Dendritic cell treated with granulocyte-macrophage colony-stimulating factor and Interleukin-4, amounts not matched to agents 40 ng/mL and 50 ng/mL, for 4 days (primary cell): Measurements from ENCODE around the gene RALGPS2.

Experiments used
- H3K27ac Mint-ChIP-seq: one replicate; pipeline ENCODE4 v1.8.0; 2022; ENCODE audit warnings: mild to moderate bottlenecking, mixed read lengths
- H3K27me3 Mint-ChIP-seq: one replicate; pipeline ENCODE4 v1.8.0; 2022; ENCODE audit warnings: mild to moderate bottlenecking, mixed read lengths
- H3K36me3 Mint-ChIP-seq: one replicate; pipeline ENCODE4 v1.8.0; 2022; ENCODE audit warnings: low read depth, mixed read lengths
- H3K4me1 Mint-ChIP-seq: one replicate; pipeline ENCODE4 v1.8.0; 2022; ENCODE audit warnings: low read depth, mixed read lengths
- H3K4me3 Mint-ChIP-seq: one replicate; pipeline ENCODE4 v1.8.0; 2022; ENCODE audit warnings: mild to moderate bottlenecking, moderate library complexity, mixed read lengths
- H3K9me3 Mint-ChIP-seq: one replicate; pipeline ENCODE4 v1.8.0; 2022; ENCODE audit warnings: mixed read lengths
- intact Hi-C: fragments of 100-400 bp; cut with micrococcal nuclease; formaldehyde crosslinking; loops from one replicate; pipeline ENCODE4 v1.15.0; 2022

RALGPS2 gene

GRCh38 chr1:178933709-178934490 lies 208.9 kb downstream of the RALGPS2 start:
- Mint-ChIP-seq H3K27me3 (no peaks in the 10 kb centered on the region), H3K4me1 (peaks cover 46% of the 10 kb centered on the region), H3K4me3 (no peak overlapping the region), H3K9me3 (no peaks in the 10 kb centered on the region), H3K36me3 (no peaks in the 10 kb centered on the region), H3K27ac (peak overlapping the region; percentile 3)
- intact Hi-C loops = no loop called here

DNA sequence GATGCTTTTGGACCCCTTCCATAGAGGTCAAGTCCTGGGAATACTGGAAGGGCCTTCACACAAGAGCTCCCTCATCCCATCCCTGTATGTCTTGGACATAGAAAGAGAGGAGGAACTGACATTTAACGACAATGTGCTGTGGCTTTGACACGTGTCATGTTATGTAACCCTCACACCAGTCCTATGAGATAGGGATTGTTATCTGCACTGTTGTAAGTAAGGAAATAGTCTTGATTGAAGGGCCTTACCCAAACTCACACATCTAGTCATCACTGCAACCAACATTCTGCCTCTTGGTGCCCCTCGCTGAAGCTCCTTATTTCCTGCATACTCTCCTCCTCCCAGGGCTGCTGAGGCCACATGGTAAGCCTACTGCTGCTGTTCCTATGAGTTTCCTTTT lies 209.5 kb downstream of the RALGPS2 start:
- Mint-ChIP-seq H3K27ac (peak overlapping the region; percentile 3), H3K36me3 (no peaks in the 10 kb centered on the region), H3K9me3 (no peaks in the 10 kb centered on the region), H3K4me3 (no peak overlapping the region), H3K4me1 (peaks cover 46% of the 10 kb centered on the region), H3K27me3 (no peaks in the 10 kb centered on the region)
- intact Hi-C loops = no loop called here

GRCh38 chr1:178935610-178936009 lies 210.6 kb downstream of the RALGPS2 start:
- no peaks in the 10 kb centered on the region for H3K36me3 Mint-ChIP-seq
- H3K27ac Mint-ChIP-seq = no peak overlapping the region
- no peaks in the 10 kb centered on the region for H3K27me3 Mint-ChIP-seq
- peaks cover 46% of the 10 kb centered on the region for H3K4me1 Mint-ChIP-seq
- intact Hi-C loops = no loop called here
- H3K4me3 Mint-ChIP-seq = no peak overlapping the region
- no peaks in the 10 kb centered on the region for H3K9me3 Mint-ChIP-seq

GRCh38 chr1:178937695-178938094 lies 212.7 kb downstream of the RALGPS2 start:
- Mint-ChIP-seq H3K4me1 (peaks cover 43% of the 10 kb centered on the region), H3K4me3 (no peak overlapping the region), H3K36me3 (no peaks in the 10 kb centered on the region), H3K27me3 (no peaks in the 10 kb centered on the region), H3K27ac (no peak overlapping the region), H3K9me3 (no peaks in the 10 kb centered on the region)
- intact Hi-C loops = no loop called here

GRCh38 chr1:178938101-178938958 lies 213.3 kb downstream of the RALGPS2 start:
- no peaks in the 10 kb centered on the region for H3K9me3 Mint-ChIP-seq
- H3K27ac Mint-ChIP-seq = no peak overlapping the region
- peaks cover 45% of the 10 kb centered on the region for H3K4me1 Mint-ChIP-seq
- no peaks in the 10 kb centered on the region for H3K36me3 Mint-ChIP-seq
- intact Hi-C loops = no loop called here
- H3K4me3 Mint-ChIP-seq = no peak overlapping the region
- H3K27me3 Mint-ChIP-seq = no peaks in the 10 kb centered on the region

DNA sequence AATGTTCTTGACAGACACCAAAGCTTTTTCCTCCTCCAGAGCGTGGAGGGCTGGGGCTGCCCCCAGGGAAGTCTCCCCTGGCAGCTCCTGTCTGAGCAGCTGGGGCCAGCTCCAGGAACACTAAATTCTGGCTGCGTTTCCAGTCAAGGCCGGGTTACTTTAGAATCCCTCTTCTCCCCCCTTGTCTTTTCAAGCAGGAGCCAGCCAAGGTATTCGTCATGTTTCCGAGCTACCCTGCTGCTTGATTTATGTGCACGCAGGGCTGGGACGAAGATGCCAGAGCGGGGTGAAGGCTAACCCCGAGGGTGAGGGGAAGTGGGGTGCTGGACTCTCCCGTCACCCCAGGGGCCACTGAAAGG lies 213.9 kb downstream of the RALGPS2 start:
- H3K36me3 Mint-ChIP-seq = no peaks in the 10 kb centered on the region
- intact Hi-C loops = no loop called here
- H3K4me1 Mint-ChIP-seq = peaks cover 45% of the 10 kb centered on the region
- H3K9me3 Mint-ChIP-seq = no peaks in the 10 kb centered on the region
- no peak overlapping the region for H3K27ac Mint-ChIP-seq
- H3K4me3 Mint-ChIP-seq = no peak overlapping the region
- H3K27me3 Mint-ChIP-seq = no peaks in the 10 kb centered on the region

DNA sequence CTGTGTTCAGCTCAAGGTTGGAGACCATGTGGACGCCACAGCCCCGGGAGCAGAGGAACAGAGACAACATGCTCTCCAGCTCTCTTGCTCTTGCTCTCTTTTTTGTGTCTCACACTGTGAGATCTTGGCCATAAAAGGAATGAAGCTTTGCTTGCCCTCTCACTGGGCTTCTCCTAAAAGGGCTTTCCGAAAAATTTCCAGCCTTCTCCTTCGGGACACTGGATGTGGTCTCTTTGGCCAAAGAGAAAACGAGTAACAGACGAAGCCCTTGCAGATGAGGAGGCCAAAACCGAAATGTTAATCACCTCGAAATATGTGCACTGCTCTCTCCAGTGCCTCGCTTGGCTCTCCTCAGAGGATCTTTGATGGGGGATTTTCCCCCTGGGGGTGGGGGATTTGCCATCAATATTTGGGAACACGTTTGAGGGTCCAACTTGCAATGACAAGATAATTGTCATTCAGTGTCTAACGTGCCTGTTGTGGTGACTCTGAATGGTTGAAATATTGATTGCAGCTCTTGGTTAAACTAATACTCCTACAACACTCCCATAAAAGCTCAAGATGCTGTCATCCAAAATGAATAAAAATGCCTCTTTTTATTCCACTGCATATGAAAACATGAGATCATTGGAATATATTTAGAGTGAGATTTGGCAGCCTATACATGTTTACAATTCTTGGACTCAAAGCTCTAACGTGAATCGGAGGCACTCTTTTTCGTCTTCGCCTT lies 214.5 kb downstream of the RALGPS2 start:
- Mint-ChIP-seq H3K27ac (no peak overlapping the region), H3K4me1 (peaks cover 39% of the 10 kb centered on the region), H3K27me3 (no peaks in the 10 kb centered on the region), H3K9me3 (no peaks in the 10 kb centered on the region), H3K4me3 (no peak overlapping the region), H3K36me3 (no peaks in the 10 kb centered on the region)
- intact Hi-C loops = no loop called here

GRCh38 chr1:178940068-178940765 lies 215.2 kb downstream of the RALGPS2 start:
- intact Hi-C loops = no loop called here
- Mint-ChIP-seq H3K27ac (no peak overlapping the region), H3K4me3 (no peak overlapping the region), H3K27me3 (no peaks in the 10 kb centered on the region), H3K9me3 (no peaks in the 10 kb centered on the region), H3K36me3 (no peaks in the 10 kb centered on the region), H3K4me1 (peaks cover 32% of the 10 kb centered on the region)

GRCh38 chr1:178941261-178941689 lies 216.2 kb downstream of the RALGPS2 start:
- Mint-ChIP-seq H3K9me3 (no peaks in the 10 kb centered on the region), H3K4me3 (no peak overlapping the region), H3K4me1 (peaks cover 29% of the 10 kb centered on the region), H3K27me3 (no peaks in the 10 kb centered on the region), H3K27ac (no peak overlapping the region), H3K36me3 (no peaks in the 10 kb centered on the region)
- intact Hi-C loops = no loop called here

GRCh38 chr1:178941849-178942248 lies 216.8 kb downstream of the RALGPS2 start:
- no peaks in the 10 kb centered on the region for H3K36me3 Mint-ChIP-seq
- H3K4me1 Mint-ChIP-seq = peaks cover 26% of the 10 kb centered on the region
- intact Hi-C loops = no loop called here
- H3K27me3 Mint-ChIP-seq = no peaks in the 10 kb centered on the region
- no peak overlapping the region for H3K4me3 Mint-ChIP-seq
- H3K27ac Mint-ChIP-seq = no peak overlapping the region
- no peaks in the 10 kb centered on the region for H3K9me3 Mint-ChIP-seq

GRCh38 chr1:178942285-178943198 lies 217.5 kb downstream of the RALGPS2 start:
- no peaks in the 10 kb centered on the region for H3K9me3 Mint-ChIP-seq
- H3K27ac Mint-ChIP-seq = no peak overlapping the region
- H3K4me3 Mint-ChIP-seq = no peak overlapping the region
- peaks cover 26% of the 10 kb centered on the region for H3K4me1 Mint-ChIP-seq
- H3K36me3 Mint-ChIP-seq = no peaks in the 10 kb centered on the region
- intact Hi-C loops = no loop called here
- H3K27me3 Mint-ChIP-seq = no peaks in the 10 kb centered on the region

GRCh38 chr1:178944729-178945128 lies 219.7 kb downstream of the RALGPS2 start:
- Mint-ChIP-seq H3K9me3 (no peaks in the 10 kb centered on the region), H3K4me3 (no peak overlapping the region), H3K27ac (no peak overlapping the region), H3K4me1 (peaks cover 26% of the 10 kb centered on the region), H3K36me3 (no peaks in the 10 kb centered on the region), H3K27me3 (no peaks in the 10 kb centered on the region)
- intact Hi-C loops = no loop called here

DNA sequence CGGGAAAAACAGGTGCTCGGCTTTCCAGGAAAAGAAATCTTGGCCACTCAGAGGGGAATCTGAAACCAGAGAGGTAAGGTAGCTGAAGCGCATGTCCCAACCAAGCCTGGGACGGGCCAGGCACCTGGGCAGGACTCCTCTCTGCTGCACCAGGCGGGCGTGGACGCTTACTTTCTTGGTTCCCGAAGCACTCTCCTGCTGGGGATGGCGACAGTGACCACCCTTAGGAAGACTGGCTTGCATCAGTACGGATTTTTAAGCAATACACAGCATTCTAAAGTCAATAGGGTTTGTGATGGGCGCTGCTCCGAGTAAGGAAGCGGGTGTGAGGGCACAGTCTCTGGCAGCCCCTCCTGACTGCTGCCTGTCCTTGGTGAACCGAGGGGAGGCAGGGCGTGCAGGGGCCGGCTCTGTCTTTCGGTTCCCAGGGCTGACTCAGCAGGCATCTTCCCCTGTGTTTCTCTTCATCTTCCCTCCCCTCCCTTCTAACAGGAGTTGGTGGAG lies 220.8 kb downstream of the RALGPS2 start:
- Mint-ChIP-seq H3K27ac (no peak overlapping the region), H3K27me3 (no peaks in the 10 kb centered on the region), H3K9me3 (no peaks in the 10 kb centered on the region), H3K4me1 (peaks cover 26% of the 10 kb centered on the region), H3K36me3 (no peaks in the 10 kb centered on the region), H3K4me3 (no peak overlapping the region)
- intact Hi-C loops = no loop called here
